Transverse colon (tissue), 3 donors: ENCODE data around the gene MTRF1.

Experiments
- CTCF ChIP-seq, 5 experiments: fragments of 200-600 bp in 3 of 5; fragments of 450-650 bp in 2 of 5; sonication (generic) in 3 of 5; IDR thresholded peaks; 1 replicate in 2 of 5; 2 replicates in 3 of 5; pipeline ENCODE4 v1.5.1; 2016 to 2017; ENCODE audit warnings: antibody characterized with exemption in 5 of 5, inconsistent platforms in 3 of 5, mild to moderate bottlenecking in 2 of 5, moderate library complexity in 1 of 5
- EP300 ChIP-seq: sonication (generic); formaldehyde crosslinking; IDR thresholded peaks from one replicate; pipeline ENCODE4 v1.6.1; 2017; ENCODE audit warnings: antibody characterized with exemption, low read depth
- POLR2A ChIP-seq: fragments of 450-650 bp; IDR thresholded peaks from one replicate; pipeline ENCODE4 v1.6.1; 2016; ENCODE audit warnings: antibody characterized with exemption, mild to moderate bottlenecking, moderate library complexity

DNA sequence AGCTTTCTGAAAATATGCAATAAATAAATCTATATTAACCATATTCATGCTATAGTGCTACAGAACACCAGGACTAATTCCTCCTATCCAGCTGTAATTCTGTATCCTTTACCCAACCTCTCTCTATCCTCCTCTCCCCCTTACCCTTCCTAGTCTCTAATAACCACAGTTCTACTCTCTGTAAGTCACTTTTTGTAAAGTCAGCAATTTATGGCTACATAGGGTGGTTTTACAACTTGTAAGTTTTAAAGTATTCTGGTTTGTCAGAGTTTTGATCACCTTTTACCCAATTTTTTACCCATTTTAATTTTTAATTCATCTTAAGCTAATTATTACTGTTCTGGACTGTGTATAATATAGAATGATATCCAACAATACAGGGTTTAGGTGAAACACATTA lies 34.0 kb downstream of the MTRF1 start:
- TF ChIP-seq POLR2A: no peak
- TF ChIP-seq CTCF (IDR thresholded peaks at IDR 0.05): no peak
- TF ChIP-seq EP300: no peak
